ENCODE results near the gene NAV3. TPM values are rescaled to one million over a fixed set of nuclear protein-coding genes. Genes with fewer than 3 reads are reported as not detected.
A peak's percentile ranks its signal among the peaks of the same experiment; 100 is the strongest.

Gene NAV3
- total and polyA plus RNA-seq, 4 donors, result 0.25 to 40.3 (median 3.9) TPM

- DNase-seq (no peak), ATAC-seq (ENCODE audit: low FRiP score) (no peak)
- Histone ChIP-seq H3K36me3 (ENCODE audit: control insufficient read depth in 1 of 2, insufficient read depth in 2 of 2, low read length in 1 of 2) (no peaks in the 10 kb centered on the region), H3K27me3 (ENCODE audit: control insufficient read depth in 1 of 2, insufficient read depth in 2 of 2, low read length in 1 of 2) (no peaks in the 10 kb centered on the region), H3K4me3 (ENCODE audit: low read length in 2 of 2) (no peak overlapping the region), H3K27ac (ENCODE audit: low read depth in 1 of 2, low read length in 2 of 2) (no peak overlapping the region), H3K4me1 (ENCODE audit: control insufficient read depth in 1 of 2, insufficient read depth in 2 of 2, low read length in 2 of 2) (peaks cover 0 to 5% of the 10 kb centered on the region in 2 donors), H3K9me3 (ENCODE audit: control insufficient read depth, low read length) (no peaks in the 10 kb centered on the region)
- WGBS, 2 donors, result 49 to 60% methylated on average over 2 of the region's 2 CpGs
- intact Hi-C loops (cut with DNase I), result no loop called here
Observed at GRCh38 chr12:77834618-77835017, 3.9 kb downstream of the NAV3 start.

- no peaks in the 10 kb centered on the region for H3K4me1 ChIP-seq (ENCODE audit: control insufficient read depth in 1 of 2, insufficient read depth in 2 of 2, low read length in 2 of 2)
- intact Hi-C loops (cut with DNase I), result no loop called here
- H3K27ac ChIP-seq (ENCODE audit: low read depth in 1 of 2, low read length in 2 of 2), result no peak overlapping the region
- no peaks in the 10 kb centered on the region for H3K36me3 ChIP-seq (ENCODE audit: control insufficient read depth in 1 of 2, insufficient read depth in 2 of 2, low read length in 1 of 2)
- DNase-seq, result no peak
- H3K4me3 ChIP-seq (ENCODE audit: low read length in 2 of 2), result no peak overlapping the region
- no peak for ATAC-seq (ENCODE audit: low FRiP score)
- no peaks in the 10 kb centered on the region for H3K9me3 ChIP-seq (ENCODE audit: control insufficient read depth, low read length)
- H3K27me3 ChIP-seq (ENCODE audit: control insufficient read depth in 1 of 2, insufficient read depth in 2 of 2, low read length in 1 of 2), result no peaks in the 10 kb centered on the region
Observed at GRCh38 chr12:77835969-77836368, 5.3 kb downstream of the NAV3 start.

GRCh38 chr12:77837876-77838291 is 7.2 kb downstream of the NAV3 start:
- Histone ChIP-seq H3K4me1 (ENCODE audit: control insufficient read depth in 1 of 2, insufficient read depth in 2 of 2, low read length in 2 of 2) (no peaks in the 10 kb centered on the region), H3K9me3 (ENCODE audit: control insufficient read depth, low read length) (no peaks in the 10 kb centered on the region), H3K27me3 (ENCODE audit: control insufficient read depth in 1 of 2, insufficient read depth in 2 of 2, low read length in 1 of 2) (no peaks in the 10 kb centered on the region), H3K27ac (ENCODE audit: low read depth in 1 of 2, low read length in 2 of 2) (no peak overlapping the region), H3K4me3 (ENCODE audit: low read length in 2 of 2) (no peak overlapping the region), H3K36me3 (ENCODE audit: control insufficient read depth in 1 of 2, insufficient read depth in 2 of 2, low read length in 1 of 2) (no peaks in the 10 kb centered on the region)
- 52 to 54% methylated on average over 3 of the region's 3 CpGs for WGBS, 2 donors
- peak; percentile 54 for ATAC-seq (ENCODE audit: low FRiP score)
- intact Hi-C loops (cut with DNase I), result no loop called here
- DNase-seq, result no peak

- Histone ChIP-seq H3K36me3 (ENCODE audit: control insufficient read depth in 1 of 2, insufficient read depth in 2 of 2, low read length in 1 of 2) (no peaks in the 10 kb centered on the region), H3K27ac (ENCODE audit: low read depth in 1 of 2, low read length in 2 of 2) (no peak overlapping the region), H3K27me3 (ENCODE audit: control insufficient read depth in 1 of 2, insufficient read depth in 2 of 2, low read length in 1 of 2) (no peaks in the 10 kb centered on the region), H3K4me3 (ENCODE audit: low read length in 2 of 2) (no peak overlapping the region), H3K4me1 (ENCODE audit: control insufficient read depth in 1 of 2, insufficient read depth in 2 of 2, low read length in 2 of 2) (no peaks in the 10 kb centered on the region), H3K9me3 (ENCODE audit: control insufficient read depth, low read length) (no peaks in the 10 kb centered on the region)
- intact Hi-C loops (cut with DNase I), result no loop called here
- ATAC-seq (ENCODE audit: low FRiP score) (no peak), DNase-seq (no peak)
Observed at GRCh38 chr12:77841521-77841920, 10.8 kb downstream of the NAV3 start.

GRCh38 chr12:77842430-77842829 is 11.7 kb downstream of the NAV3 start:
- WGBS, 2 donors, result 88 to 89% methylated on average over 5 of the region's 5 CpGs
- Histone ChIP-seq H3K4me3 (ENCODE audit: low read length in 2 of 2) (no peak overlapping the region), H3K27ac (ENCODE audit: low read depth in 1 of 2, low read length in 2 of 2) (no peak overlapping the region), H3K9me3 (ENCODE audit: control insufficient read depth, low read length) (no peaks in the 10 kb centered on the region), H3K36me3 (ENCODE audit: control insufficient read depth in 1 of 2, insufficient read depth in 2 of 2, low read length in 1 of 2) (no peaks in the 10 kb centered on the region), H3K4me1 (ENCODE audit: control insufficient read depth in 1 of 2, insufficient read depth in 2 of 2, low read length in 2 of 2) (peaks cover 0 to 2% of the 10 kb centered on the region in 2 donors), H3K27me3 (ENCODE audit: control insufficient read depth in 1 of 2, insufficient read depth in 2 of 2, low read length in 1 of 2) (no peaks in the 10 kb centered on the region)
- intact Hi-C loops (cut with DNase I), result no loop called here
- DNase-seq (no peak), ATAC-seq (ENCODE audit: low FRiP score) (no peak)

GRCh38 chr12:77845831-77846230 is 15.1 kb downstream of the NAV3 start:
- 64 to 65% methylated on average over 4 of the region's 4 CpGs for WGBS, 2 donors
- H3K4me3 ChIP-seq (ENCODE audit: low read length in 2 of 2), result no peak overlapping the region
- ATAC-seq (ENCODE audit: low FRiP score) (no peak), DNase-seq (no peak)
- intact Hi-C loops (cut with DNase I), result no loop called here
- no peaks in the 10 kb centered on the region for H3K9me3 ChIP-seq (ENCODE audit: control insufficient read depth, low read length)
- peaks cover 0 to 7% of the 10 kb centered on the region in 2 donors for H3K4me1 ChIP-seq (ENCODE audit: control insufficient read depth in 1 of 2, insufficient read depth in 2 of 2, low read length in 2 of 2)
- no peaks in the 10 kb centered on the region for H3K36me3 ChIP-seq (ENCODE audit: control insufficient read depth in 1 of 2, insufficient read depth in 2 of 2, low read length in 1 of 2)
- H3K27ac ChIP-seq (ENCODE audit: low read depth in 1 of 2, low read length in 2 of 2), result no peak overlapping the region
- H3K27me3 ChIP-seq (ENCODE audit: control insufficient read depth in 1 of 2, insufficient read depth in 2 of 2, low read length in 1 of 2), result no peaks in the 10 kb centered on the region

GRCh38 chr12:77847060-77847541 is 16.4 kb downstream of the NAV3 start:
- Histone ChIP-seq H3K4me3 (ENCODE audit: low read length in 2 of 2) (no peak overlapping the region), H3K27me3 (ENCODE audit: control insufficient read depth in 1 of 2, insufficient read depth in 2 of 2, low read length in 1 of 2) (no peaks in the 10 kb centered on the region), H3K4me1 (ENCODE audit: control insufficient read depth in 1 of 2, insufficient read depth in 2 of 2, low read length in 2 of 2) (peaks cover 0 to 7% of the 10 kb centered on the region in 2 donors), H3K36me3 (ENCODE audit: control insufficient read depth in 1 of 2, insufficient read depth in 2 of 2, low read length in 1 of 2) (no peaks in the 10 kb centered on the region), H3K27ac (ENCODE audit: low read depth in 1 of 2, low read length in 2 of 2) (no peak overlapping the region), H3K9me3 (ENCODE audit: control insufficient read depth, low read length) (no peaks in the 10 kb centered on the region)
- DNase-seq, result no peak
- no peak for ATAC-seq (ENCODE audit: low FRiP score)
- 1 to 7% methylated on average over 2 of the region's 2 CpGs for WGBS, 2 donors
- intact Hi-C loops (cut with DNase I), result no loop called here

- peak overlapping the region in 1 of 2 donors; percentile 28 for H3K27ac ChIP-seq (ENCODE audit: low read depth in 1 of 2, low read length in 2 of 2)
Observed at GRCh38 chr12:77847680-77848431, 17.2 kb downstream of the NAV3 start.

GRCh38 chr12:77850129-77850528 is 19.4 kb downstream of the NAV3 start:
- H3K9me3 ChIP-seq (ENCODE audit: control insufficient read depth, low read length), result no peaks in the 10 kb centered on the region
- ATAC-seq (ENCODE audit: low FRiP score), result no peak
- H3K27me3 ChIP-seq (ENCODE audit: control insufficient read depth in 1 of 2, insufficient read depth in 2 of 2, low read length in 1 of 2), result no peaks in the 10 kb centered on the region
- no peak overlapping the region for H3K27ac ChIP-seq (ENCODE audit: low read depth in 1 of 2, low read length in 2 of 2)
- H3K4me1 ChIP-seq (ENCODE audit: control insufficient read depth in 1 of 2, insufficient read depth in 2 of 2, low read length in 2 of 2), result peaks cover 0 to 7% of the 10 kb centered on the region in 2 donors
- DNase-seq, result no peak
- 75 to 77% methylated on average over 2 of the region's 2 CpGs for WGBS, 2 donors
- intact Hi-C loops (cut with DNase I), result no loop called here
- no peak overlapping the region for H3K4me3 ChIP-seq (ENCODE audit: low read length in 2 of 2)
- no peaks in the 10 kb centered on the region for H3K36me3 ChIP-seq (ENCODE audit: control insufficient read depth in 1 of 2, insufficient read depth in 2 of 2, low read length in 1 of 2)

More at GRCh38 chr12:77847680-77848431, 17.2 kb downstream of the NAV3 start:
- intact Hi-C loops (cut with DNase I), result no loop called here
- DNase-seq, result no peak
- no peaks in the 10 kb centered on the region for H3K27me3 ChIP-seq (ENCODE audit: control insufficient read depth in 1 of 2, insufficient read depth in 2 of 2, low read length in 1 of 2)
- no peaks in the 10 kb centered on the region for H3K9me3 ChIP-seq (ENCODE audit: control insufficient read depth, low read length)
- peak; percentile 62 for ATAC-seq (ENCODE audit: low FRiP score)
- no peak overlapping the region for H3K4me3 ChIP-seq (ENCODE audit: low read length in 2 of 2)
- H3K4me1 ChIP-seq (ENCODE audit: control insufficient read depth in 1 of 2, insufficient read depth in 2 of 2, low read length in 2 of 2), result peaks cover 0 to 7% of the 10 kb centered on the region in 2 donors
- no peaks in the 10 kb centered on the region for H3K36me3 ChIP-seq (ENCODE audit: control insufficient read depth in 1 of 2, insufficient read depth in 2 of 2, low read length in 1 of 2)
- WGBS, 2 donors, result 6 to 11% methylated on average over 3 of the region's 3 CpGs

Measured in aorta (tissue), 5 donors.